ENCODE data around the gene DNAJC6. TPM values are rescaled to one million over a fixed set of nuclear protein-coding genes. Genes with fewer than 3 reads are reported as not detected.

DNAJC6 gene
- 120 TPM for total RNA-seq

DNA sequence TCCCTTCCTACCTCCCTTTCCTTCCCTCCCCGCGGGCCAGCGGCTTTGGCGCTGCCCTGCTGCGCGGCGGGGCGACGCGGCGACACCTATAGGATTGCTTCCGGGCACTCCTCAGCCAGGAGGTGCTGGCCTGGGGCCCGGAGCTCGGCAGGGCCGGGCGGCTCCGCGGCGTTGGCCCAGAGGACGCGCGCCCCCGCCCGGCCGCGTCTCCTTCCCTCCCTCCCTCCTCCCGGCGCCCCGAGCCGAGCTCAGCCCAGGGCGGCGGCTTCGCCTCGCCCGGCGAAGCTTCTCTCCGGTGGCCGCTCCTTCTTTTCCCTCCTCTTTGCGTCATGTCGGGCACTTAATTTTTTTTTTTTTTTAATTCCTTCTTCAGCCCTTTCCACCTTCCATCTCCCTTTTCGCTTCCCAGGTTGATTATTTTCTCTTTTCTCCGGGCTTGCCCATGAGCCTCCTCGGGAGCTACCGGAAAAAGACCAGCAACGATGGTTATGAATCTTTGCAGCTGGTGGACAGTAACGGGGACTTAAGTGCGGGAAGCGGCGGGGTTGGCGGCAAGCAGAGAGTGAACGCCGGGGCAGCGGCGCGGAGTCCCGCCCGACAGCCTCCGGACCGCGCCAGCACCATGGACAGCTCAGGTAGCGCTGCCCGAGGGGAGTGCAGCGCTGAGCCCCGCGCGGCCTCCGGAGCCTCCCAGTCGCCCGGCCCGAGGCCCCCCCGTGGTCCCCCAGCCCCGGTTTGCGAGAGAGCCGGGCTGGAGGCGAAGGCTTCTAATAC, at the start of gene DNAJC6:
Gene DNAJC6, plus strand, starts transcription at position 240 of the 774 bp plus-strand sequence. Its CDS starts 203 bp downstream, at position 443.
- FAIRE-seq (no peak), DNase-seq (ENCODE audit: low spot score in 2 of 2) (peak; percentile 64 to 73)

DNA sequence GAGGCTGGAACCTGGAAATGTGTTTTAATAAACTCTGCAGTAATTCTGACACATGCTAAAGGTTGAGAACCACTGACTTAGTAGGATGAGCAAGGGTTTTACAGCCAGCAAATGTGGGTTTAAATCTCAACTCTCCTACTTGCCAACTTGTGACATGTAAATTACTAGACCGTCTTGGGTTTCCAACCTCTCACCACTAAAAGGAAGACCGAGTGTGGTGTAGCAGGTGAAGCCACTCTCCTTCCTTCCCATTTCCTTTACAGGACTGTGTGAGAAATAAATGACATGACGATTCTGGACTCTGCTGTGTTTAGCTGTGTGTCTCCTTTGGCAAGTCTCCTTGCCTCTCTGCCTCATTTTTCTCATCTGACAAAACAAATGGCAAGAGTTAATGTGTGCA, 49.5 kb upstream of the DNAJC6 start:
- DNase-seq (ENCODE audit: low spot score in 2 of 2) = no peak
- no peak for FAIRE-seq

DNA sequence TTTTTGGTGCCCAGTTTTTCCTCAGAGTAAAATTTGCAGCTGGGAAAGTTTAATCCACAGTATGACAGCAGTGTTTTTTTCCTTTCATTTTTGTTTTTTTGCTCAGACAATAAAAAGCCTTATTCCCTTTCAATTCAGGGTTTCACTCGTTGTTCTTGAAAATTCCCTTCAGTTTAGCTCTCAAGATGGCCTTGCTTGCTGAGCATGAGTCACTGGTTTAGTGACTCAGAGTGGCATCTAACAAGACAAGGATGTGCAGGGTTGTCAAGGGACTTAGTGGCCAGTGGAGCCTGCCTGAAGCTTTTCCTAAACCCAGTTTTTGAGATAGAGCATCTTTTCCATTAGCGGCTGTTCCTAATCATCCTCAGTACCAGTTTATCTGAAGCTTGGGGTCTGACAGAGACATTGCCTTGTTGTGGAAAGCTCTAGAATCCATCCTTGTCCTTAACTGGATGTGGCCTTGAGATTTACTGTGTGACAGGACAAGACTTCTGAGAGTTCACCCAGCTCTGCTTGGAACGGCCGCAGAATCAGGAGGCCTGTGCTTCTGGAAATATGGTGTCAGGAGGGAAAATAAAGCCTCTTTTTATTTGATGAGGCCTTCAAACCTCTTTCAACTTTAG, 48.4 kb upstream of the DNAJC6 start:
- FAIRE-seq (peak; percentile 79), DNase-seq (ENCODE audit: low spot score in 2 of 2) (no peak)

DNA sequence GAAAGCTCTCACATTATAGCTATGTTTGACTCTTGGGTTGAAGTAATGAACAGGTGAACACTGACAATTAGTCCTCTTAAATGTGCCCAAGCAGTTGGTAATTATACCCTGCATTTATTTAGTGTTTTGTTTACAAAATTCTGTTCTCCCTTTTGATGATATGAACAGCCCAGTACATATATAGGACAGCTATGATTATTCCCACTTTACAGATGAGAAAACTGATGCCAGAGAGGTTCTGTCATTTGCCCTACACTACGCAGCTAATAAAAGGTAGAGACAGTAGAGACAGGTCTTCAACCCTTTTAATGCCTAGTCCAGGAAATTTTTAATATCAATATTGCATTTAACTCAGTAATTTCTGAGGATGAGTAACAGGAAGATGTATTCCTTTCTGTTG, 46.1 kb upstream of the DNAJC6 start:
- no peak for DNase-seq (ENCODE audit: low spot score in 2 of 2)
- FAIRE-seq = no peak

DNA sequence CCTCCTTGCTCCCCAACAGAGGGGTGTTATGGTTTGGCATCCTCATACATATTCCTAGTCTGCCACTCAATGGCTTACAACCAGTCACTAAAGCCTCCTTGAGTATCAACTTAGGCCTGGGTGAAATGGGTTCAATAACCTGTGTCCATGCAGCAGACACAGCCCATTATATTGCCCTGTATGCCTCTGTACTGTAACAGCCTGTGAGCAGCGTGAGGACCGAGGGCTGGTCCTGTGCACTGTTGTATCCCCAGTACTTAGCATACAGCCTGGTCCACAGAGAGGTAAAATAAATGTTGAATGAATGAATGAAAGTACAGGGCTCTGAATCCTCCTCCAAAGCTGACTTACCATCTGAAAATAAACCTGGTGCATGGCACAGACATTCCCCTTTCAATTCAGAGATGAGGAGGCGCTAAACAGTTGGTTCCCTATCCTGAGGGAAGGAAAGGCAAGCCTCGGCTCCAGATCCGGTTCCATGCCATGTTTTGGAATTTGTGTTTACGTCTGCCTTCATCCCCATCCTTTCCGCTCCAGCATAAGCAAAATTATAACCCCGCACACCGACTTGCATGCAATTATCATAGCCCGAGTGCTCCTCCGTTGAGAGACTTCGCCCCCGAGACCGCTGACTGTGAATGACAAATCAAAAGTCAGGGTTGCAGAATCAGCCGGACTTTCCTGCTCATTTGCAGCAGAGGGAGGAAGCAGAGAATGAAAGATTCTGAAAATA, 45.0 kb upstream of the DNAJC6 start:
- FAIRE-seq (no peak), DNase-seq (ENCODE audit: low spot score in 2 of 2) (no peak)

DNA sequence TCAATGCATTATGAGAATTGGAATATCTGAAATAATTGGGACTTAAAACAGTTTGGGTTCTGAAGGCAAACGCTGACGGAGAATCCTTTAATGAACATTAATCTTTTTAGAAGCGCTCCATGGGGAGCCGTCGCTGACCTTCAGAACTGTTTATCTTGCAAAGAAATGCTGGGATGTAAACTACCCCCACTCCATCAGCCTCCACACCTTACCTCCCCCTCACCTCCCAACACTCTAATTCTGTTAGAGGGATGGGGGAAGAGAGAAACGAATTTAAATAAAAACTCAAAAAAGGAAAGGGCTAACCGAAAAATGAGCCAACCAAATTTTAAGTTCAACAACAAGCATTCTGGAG, 44.1 kb upstream of the DNAJC6 start:
- no peak for FAIRE-seq
- DNase-seq (ENCODE audit: low spot score in 2 of 2) = no peak

DNA sequence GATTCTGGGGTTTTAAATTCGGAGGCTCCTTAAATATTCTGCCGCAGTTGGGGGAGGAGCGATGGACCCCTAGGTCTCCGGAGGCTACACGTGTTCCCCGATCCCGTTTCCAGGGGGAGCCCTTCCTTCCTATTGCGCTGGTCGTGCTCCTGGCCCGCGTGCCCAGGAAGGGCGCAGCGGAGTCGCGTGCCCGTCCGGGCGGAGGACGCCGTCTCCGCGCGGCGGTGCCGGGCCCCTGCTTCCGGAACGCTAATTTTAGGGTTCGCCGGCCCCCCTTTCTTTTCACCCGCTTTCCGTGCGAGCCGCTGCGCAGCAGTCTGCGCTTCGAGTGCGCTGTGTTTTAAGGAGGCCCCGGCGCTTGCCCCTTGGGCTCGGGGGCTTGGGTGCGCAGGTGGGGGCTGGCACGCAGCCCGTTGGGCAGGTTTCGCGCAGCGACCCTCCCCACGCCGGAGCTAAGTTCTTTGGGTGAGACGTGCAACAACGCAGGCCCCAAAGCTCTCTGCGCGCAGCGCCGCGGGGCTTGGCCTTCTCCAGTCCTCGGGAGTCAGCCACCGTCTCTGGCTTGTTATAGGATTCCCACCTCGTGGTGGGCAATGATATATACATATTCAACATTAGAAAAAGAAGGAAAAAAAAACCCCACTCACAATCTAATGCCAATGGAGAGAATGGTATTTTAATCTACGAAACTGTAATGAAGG, 43.5 kb upstream of the DNAJC6 start:
- FAIRE-seq = no peak

DNA sequence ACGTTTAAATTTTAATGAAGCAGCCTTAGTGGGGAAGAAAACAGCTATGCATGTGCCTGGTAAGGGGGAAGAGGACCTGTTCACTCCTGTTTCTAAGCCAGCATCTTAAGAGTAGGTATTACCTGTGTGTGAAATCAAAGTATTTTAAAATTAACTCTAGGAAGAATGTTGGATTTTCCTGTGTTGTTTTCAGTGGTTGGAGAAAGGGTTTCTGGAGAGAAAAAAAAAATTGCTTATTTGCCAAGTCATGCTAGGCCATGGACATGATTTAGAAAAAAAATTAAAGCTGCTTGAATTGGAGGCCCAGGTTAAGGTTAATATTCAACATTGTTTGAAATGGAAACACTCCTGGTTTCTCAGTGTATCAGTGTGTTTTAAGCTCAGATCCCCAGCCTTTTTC, 42.9 kb upstream of the DNAJC6 start:
- DNase-seq (ENCODE audit: low spot score in 2 of 2) (no peak), FAIRE-seq (no peak)

More for the DNA sequence above, 43.5 kb upstream of the DNAJC6 start:
- peak; percentile 67 to 69 for DNase-seq (ENCODE audit: low spot score in 2 of 2)

DNA sequence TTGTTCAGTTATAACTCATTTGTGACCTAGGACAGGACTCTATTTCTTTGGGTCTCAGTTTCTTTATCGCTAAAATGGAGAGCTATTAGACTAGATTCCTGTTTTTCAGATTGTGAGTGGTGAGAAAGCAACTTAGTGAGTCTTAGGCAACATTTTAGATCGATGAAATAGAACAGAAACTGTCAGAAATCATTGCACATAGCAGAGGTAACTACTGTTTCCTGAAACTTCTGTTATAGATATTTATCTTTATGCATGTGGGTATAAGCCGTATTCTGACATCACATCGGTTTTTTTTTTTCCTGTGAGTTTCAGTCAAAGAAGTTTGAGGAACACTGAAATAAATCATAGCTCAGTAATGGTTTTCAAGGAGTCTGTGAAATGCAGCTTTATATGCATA, 42.1 kb upstream of the DNAJC6 start:
- FAIRE-seq = no peak
- DNase-seq (ENCODE audit: low spot score in 2 of 2) = no peak

DNA sequence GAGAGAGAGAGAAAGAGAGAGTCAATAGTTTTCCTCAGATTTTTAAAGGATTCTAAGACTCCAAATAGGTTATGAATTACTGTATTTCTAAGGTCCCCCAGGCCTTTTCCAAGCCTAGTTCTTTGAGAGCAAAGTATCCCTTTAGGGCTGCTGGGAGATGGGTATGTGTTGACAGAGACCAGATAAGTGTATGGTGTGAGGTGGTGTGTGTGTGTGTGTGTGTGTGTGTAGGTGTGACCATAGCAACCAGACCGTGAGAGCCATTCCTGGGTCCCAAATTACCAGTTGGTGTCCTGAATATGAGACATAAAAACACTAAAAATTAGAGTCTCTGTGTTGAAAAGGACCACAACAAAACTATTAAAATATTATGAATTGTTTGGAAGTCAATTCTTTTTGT, 41.7 kb upstream of the DNAJC6 start:
- DNase-seq (ENCODE audit: low spot score in 2 of 2) (no peak), FAIRE-seq (no peak)

DNA sequence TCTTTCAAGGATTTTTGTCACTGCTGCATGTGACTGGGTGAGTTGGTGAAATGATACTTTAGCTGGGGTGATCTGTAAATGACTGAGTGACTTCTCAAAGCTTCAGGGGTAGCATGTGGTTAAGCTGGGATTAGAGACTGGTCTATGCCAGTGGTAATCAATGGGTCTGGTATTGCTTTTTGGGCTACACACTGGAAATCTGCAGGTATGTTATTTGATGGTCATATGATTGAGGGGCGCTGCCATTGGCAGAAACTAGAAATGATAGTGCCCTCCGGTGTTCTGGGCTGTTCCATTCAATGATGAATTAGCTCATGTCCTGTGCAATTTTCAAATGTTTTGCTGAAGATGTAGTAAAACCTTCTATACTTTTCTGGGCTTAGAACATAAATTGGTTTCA, 39.7 kb upstream of the DNAJC6 start:
- DNase-seq (ENCODE audit: low spot score in 2 of 2) (no peak), FAIRE-seq (no peak)

DNA sequence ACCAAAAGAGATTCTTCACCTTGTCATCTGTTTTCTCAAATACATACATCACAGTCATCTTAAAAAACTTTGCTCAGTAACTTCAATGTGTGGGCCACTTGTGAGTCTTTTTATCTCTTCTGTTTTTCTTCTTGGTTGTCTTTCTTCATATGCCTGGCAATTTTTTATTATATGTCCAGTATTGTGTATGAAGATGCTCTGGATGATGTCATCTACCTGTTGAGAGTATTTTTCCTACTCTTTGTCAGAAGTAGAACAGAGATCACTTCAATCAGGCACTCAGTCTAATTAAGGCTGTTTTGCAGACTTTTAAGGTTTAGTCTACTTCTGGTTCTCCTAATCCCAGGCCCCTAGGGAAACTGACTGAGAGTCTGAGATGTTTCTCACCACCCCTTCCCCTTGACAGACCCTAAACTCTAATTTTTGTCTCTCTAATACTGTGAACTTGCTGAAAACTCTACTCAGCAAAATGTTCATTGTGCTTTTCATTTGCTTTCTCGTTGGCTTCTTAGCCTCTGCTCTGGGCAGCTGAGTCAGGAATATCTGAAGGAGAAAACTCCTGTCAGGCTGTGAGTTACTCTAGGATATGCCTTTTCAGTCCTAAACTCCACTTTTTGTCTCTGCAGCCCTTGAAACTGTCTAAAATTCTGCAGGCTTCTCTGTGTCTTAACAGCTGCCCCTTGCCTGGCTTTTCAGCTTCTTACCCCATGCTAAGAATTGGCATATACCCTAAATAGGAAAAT, 33.0 kb upstream of the DNAJC6 start:
- FAIRE-seq = no peak
- DNase-seq (ENCODE audit: low spot score in 2 of 2) = no peak

DNA sequence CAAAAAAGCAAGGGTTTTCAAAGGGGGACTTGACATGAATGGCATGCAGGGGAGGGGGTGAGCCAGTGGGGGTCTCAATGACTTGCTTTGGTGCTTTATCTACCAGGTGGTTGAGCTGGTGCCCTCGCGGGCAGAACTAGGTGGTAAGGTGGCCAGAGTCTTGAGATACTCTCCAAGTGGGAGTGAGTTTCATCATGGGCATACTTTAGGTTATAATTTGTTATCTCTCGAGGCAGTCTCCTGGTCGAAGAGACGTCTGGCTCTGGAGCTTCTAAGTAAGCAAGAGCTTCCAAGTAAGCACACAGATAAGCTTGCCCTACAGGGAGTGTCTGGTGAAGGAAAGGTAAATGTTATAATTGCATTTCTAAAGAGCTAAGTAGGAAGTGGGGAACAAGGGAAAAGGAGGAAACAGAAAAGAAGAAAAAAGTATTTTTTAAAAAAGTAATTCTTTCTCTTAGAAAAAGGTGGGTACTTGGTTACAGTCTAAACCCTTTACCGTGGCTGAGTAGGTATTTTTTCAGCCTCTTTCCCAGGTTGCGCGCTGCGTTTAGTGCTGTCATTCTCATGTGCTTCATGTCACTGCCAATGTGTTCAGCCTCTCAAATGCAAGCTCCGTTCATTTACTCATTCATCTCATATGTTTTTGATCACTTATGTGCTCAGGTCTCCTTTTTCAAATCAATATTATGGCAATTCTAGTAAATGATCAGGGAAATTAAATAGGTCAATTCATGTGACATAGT, 31.6 kb upstream of the DNAJC6 start:
- FAIRE-seq = no peak
- DNase-seq (ENCODE audit: low spot score in 2 of 2) = no peak

DNA sequence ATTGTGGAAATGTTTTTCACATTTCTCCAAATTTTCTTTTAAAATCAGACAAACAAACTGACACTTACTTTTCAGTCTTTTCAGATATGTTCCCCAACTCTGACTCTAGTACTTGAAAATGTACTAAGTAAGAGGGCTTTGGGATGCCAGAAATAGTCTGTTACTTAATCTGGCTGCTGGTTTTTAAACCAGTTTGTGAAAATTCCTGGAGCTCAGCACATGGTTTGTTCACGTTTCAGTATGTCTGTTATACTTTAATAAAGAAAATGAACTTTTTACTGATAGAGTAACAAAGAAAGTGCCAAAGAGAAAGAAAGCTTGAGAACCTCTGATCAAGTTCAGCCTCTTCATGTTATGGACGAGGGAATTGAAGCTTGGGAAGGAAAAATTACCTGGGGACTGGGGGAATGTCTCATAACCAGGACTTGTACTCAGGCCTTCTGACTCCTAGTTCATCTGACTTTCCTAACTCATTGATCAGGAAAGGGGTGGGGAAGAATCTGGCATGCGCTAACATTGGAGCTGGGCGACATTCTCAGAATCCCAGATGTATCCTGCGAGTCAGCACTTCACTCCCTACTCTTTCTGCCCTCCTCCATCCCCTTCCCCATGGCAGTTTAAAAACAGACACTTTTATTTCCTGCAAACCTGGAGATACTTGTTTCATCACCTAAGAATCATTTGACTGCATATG, 30.8 kb upstream of the DNAJC6 start:
- FAIRE-seq (no peak), DNase-seq (ENCODE audit: low spot score in 2 of 2) (no peak)

DNA sequence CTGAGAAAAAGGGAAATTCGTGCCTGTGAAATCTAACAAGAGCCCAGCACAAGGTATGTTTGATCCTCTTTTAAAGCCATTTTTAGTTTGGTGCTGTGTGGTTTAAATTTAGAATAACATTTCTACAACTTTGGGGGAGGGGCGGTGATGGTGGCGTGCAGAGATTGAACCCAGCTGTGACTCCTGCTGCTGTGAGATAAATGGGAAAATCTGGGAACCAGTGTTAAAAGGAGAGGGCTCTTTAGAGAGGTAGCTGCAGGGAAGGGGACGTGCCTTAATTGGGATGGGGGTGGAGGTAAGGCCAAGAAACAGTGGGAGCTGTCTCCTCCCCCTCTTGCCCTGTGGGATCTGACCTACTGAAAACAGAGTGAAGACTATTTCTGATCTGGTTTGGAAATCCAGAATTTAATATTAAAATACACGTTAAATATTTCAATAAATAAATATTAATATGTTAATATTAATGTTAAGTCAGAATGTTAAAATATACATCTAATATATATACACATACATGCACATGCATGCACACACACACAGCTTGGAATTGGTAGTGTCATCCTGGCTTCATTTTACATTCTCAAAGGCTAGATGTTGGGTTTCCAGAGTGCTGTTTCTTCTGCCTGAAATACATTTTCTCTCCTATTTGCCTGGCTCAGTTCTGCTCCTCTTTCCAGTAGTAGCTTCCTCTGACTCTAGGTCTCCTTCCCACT, 30.1 kb upstream of the DNAJC6 start:
- no peak for DNase-seq (ENCODE audit: low spot score in 2 of 2)

DNA sequence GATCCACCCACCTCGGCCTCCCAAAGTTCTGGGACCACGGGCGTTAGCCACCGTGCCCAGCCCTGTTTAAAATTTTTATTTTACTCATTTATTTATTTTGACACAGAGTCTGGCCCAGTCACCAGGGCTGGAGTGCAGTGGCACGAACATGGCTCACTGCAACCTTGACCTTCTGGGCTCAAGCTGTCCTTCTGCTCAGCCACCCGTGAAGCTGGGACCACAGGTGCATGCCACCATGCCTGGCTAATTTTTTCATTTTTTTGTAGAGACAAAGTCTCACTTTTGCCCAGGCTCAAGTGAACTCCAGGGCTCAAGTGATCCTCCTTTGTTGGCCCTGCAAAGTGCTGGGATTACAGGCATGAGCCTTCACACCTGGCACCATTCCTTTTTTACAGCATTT, 27.5 kb upstream of the DNAJC6 start:
- FAIRE-seq = no peak
- no peak for DNase-seq (ENCODE audit: low spot score in 2 of 2)

More for the DNA sequence above, 30.1 kb upstream of the DNAJC6 start:
- no peak for FAIRE-seq

DNA sequence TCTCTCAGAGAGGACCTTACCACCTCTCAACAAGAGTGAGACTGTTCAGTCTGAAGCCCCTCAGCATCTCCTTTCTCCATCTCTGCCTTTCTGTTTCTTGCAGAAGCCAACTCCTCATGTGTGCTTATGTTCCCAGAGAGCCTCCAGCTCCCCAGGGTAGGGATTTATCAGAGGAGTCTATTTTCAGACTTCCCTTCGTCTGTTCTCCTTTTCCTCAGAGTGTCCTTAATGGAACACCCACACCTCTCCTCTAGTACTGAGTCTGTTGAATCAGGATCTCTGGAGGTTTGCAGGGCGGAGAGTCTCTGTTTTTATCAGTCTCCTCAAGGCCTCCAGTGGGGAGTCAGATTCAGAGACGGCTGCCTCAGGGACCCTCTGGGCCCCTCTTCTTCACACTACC, 25.1 kb upstream of the DNAJC6 start:
- FAIRE-seq (no peak), DNase-seq (ENCODE audit: low spot score in 2 of 2) (no peak)

DNA sequence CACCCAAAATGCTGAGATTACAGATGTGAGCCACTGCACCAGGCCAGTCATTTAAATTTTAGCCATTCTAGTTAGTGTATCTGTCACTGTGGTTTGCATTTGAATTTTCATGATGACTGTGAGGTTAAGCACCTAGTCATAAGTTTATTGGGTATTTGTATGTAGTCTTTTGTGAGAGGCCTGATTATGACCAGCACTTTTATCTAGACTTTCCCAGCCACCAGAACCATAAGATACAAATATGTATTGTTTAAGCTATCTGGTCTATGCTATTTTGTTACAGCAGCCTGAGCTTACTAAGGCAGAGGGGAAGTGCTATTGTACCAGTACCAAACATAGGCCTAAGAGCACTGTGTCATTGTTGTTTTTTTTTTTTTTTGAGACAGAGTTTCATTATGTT, 19.9 kb upstream of the DNAJC6 start:
- FAIRE-seq (no peak), DNase-seq (ENCODE audit: low spot score in 2 of 2) (no peak)

Measured in frontal cortex (tissue), 4 donors.